H1 (cell line): ENCODE data around the gene HSF2. TPM values are rescaled to one million over a fixed set of nuclear protein-coding genes. Genes with fewer than 3 reads are reported as not detected.

Experiments used
- CTCF ChIA-PET: fragments of 300-600 bp; sonication (Branson Sonifier 250); formaldehyde crosslinking; loops from one replicate; lab custom pipeline; 2021; ENCODE audit not compliant: partially characterized antibody; lab: Charles Lee
- POLR2A ChIA-PET: fragments of 300-600 bp; sonication (Branson Sonifier 250); formaldehyde crosslinking; loops from one replicate; lab custom pipeline; 2021; ENCODE audit warnings: inconsistent platforms; ENCODE audit not compliant: partially characterized antibody; lab: Charles Lee
- DNase-seq, 2 experiments: peaks; one replicate each; pipeline versions ENCODE4 v3.0.0 to v3.0.0-alpha.2; 2010 to 2022; ENCODE audit warnings: low spot score in 2 of 2, low read depth in 1 of 2, mixed read lengths in 1 of 2
- FAIRE-seq: peaks from 2 replicates; lab custom pipeline; 2011; peaks lifted over from hg19 to GRCh38; lab: Jason Lieb, UNC
- H2AFZ ChIP-seq: 2 replicates; pipeline ENCODE4 v1.8.1; 2012; ENCODE audit warnings: low read length, inconsistent platforms
- H2AK5ac ChIP-seq: 2 replicates; pipeline ENCODE4 v1.6.1; 2013; ENCODE audit warnings: low read depth, low read length
- H2BK120ac ChIP-seq: replicated peaks from 2 replicates; pipeline ENCODE3; 2013; ENCODE audit warnings: low read depth, low read length, inconsistent platforms
- H2BK12ac ChIP-seq: 2 replicates; pipeline ENCODE4 v1.6.1; 2013; ENCODE audit warnings: low read depth, low read length
- H2BK15ac ChIP-seq: 2 replicates; pipeline ENCODE4 v1.6.1; 2013; ENCODE audit warnings: low read length
- H2BK20ac ChIP-seq: 2 replicates; pipeline ENCODE4 v1.6.1; 2013; ENCODE audit warnings: low read length
- H2BK5ac ChIP-seq: 2 replicates; pipeline ENCODE4 v1.6.1; 2013; ENCODE audit warnings: low read depth, low read length
- H3K14ac ChIP-seq: 2 replicates; pipeline ENCODE4 v1.6.1; 2013; ENCODE audit warnings: inconsistent platforms; ENCODE audit not compliant: insufficient read length
- H3K18ac ChIP-seq: 2 replicates; pipeline ENCODE4 v1.6.1; 2013; ENCODE audit warnings: low read length; ENCODE audit errors: extremely low read depth
- H3K23ac ChIP-seq: 2 replicates; pipeline ENCODE4 v1.6.1; 2013; ENCODE audit warnings: inconsistent platforms; ENCODE audit not compliant: insufficient read length
- H3K23me2 ChIP-seq: 2 replicates; pipeline ENCODE4 v1.6.1; 2013; ENCODE audit warnings: low read depth, low read length
- H3K27ac ChIP-seq: 2 replicates; pipeline ENCODE4 v1.6.1; 2011; ENCODE audit warnings: low read depth, low read length, inconsistent platforms
- H3K27me3 ChIP-seq, 4 experiments: replicated peaks in 1 of 4; 1 replicate in 1 of 4; 2 replicates in 3 of 4; pipeline versions ENCODE4 v1.6.1 to v1.8.1; 2011 to 2013; ENCODE audit warnings: low read length in 3 of 4, mild to moderate bottlenecking in 3 of 4, inconsistent platforms in 2 of 4, mixed read lengths in 2 of 4, moderate library complexity in 1 of 4; ENCODE audit not compliant: control insufficient read depth in 3 of 4, insufficient read depth in 3 of 4; ENCODE audit errors: extremely low read depth in 1 of 4
- H3K36me3 ChIP-seq, 4 experiments: 2 replicates each; pipeline versions ENCODE4 v1.6.1 to v1.8.1; 2011 to 2013; ENCODE audit warnings: mild to moderate bottlenecking in 4 of 4, low read length in 3 of 4, moderate library complexity in 2 of 4, control low read depth in 1 of 4, inconsistent platforms in 1 of 4; ENCODE audit not compliant: insufficient read depth in 4 of 4, control insufficient read depth in 2 of 4
- H3K4ac ChIP-seq: replicated peaks from 2 replicates; pipeline ENCODE3; 2013; ENCODE audit warnings: low read length, low read depth, mixed read lengths, inconsistent platforms; ENCODE audit not compliant: insufficient read length
- H3K4me1 ChIP-seq, 4 experiments: replicated peaks in 1 of 4; 1 replicate in 1 of 4; 2 replicates in 3 of 4; pipeline versions ENCODE4 v1.6.1 to v1.8.1; 2011 to 2013; ENCODE audit warnings: low read length in 3 of 4, inconsistent platforms in 2 of 4, mixed read lengths in 1 of 4; ENCODE audit not compliant: insufficient read depth in 4 of 4, control insufficient read depth in 3 of 4
- H3K4me2 ChIP-seq, 2 experiments: 2 replicates each; pipeline versions ENCODE4 v1.6.1 to v1.8.1; 2011 to 2013; ENCODE audit warnings: low read depth in 2 of 2, low read length in 2 of 2, control low read depth in 1 of 2, inconsistent platforms in 1 of 2, mild to moderate bottlenecking in 1 of 2; ENCODE audit not compliant: insufficient read depth in 1 of 2
- H3K4me3 ChIP-seq, 4 experiments: fragments of 200-600, 300-600 bp in 1 of 4; sonication (generic), shearing (Covaris generic), sonication (Bioruptor Twin) in 1 of 4; 2 replicates each; pipeline versions ENCODE4 v1.5.1 to v1.8.1; 2011 to 2016; ENCODE audit warnings: low read length in 4 of 4, low read depth in 3 of 4, control low read depth in 2 of 4, inconsistent platforms in 2 of 4, mild to moderate bottlenecking in 2 of 4, mixed read lengths in 1 of 4, moderate library complexity in 1 of 4; ENCODE audit not compliant: insufficient read depth in 2 of 4; ENCODE audit errors: extremely low read depth in 1 of 4
- H3K56ac ChIP-seq: replicated peaks from 2 replicates; pipeline ENCODE3; 2013; ENCODE audit warnings: low read depth, mild to moderate bottlenecking, mixed read lengths, low read length, inconsistent platforms; ENCODE audit not compliant: insufficient read length
- H3K79me1 ChIP-seq: 2 replicates; pipeline ENCODE4 v1.6.1; 2013; ENCODE audit warnings: low read depth, low read length, control low read depth
- H3K79me2 ChIP-seq, 2 experiments: 2 replicates each; pipeline versions ENCODE4 v1.6.1 to v1.8.1; 2012 to 2013; ENCODE audit warnings: low read length in 2 of 2, mild to moderate bottlenecking in 2 of 2, inconsistent platforms in 1 of 2; ENCODE audit not compliant: insufficient read depth in 2 of 2, control insufficient read depth in 1 of 2
- H3K9ac ChIP-seq, 4 experiments: replicated peaks in 1 of 4; 1 replicate in 1 of 4; 2 replicates in 3 of 4; pipeline versions ENCODE4 v1.6.1 to v1.8.1; 2011 to 2013; ENCODE audit warnings: low read depth in 3 of 4, low read length in 3 of 4, control low read depth in 2 of 4, mild to moderate bottlenecking in 2 of 4, moderate library complexity in 2 of 4, inconsistent platforms in 1 of 4; ENCODE audit errors: extremely low read depth in 1 of 4
- H3K9me3 ChIP-seq, 2 experiments: 2 replicates each; pipeline versions ENCODE4 v1.6.1 to v1.8.1; 2012 to 2013; ENCODE audit warnings: mild to moderate bottlenecking in 2 of 2, moderate library complexity in 2 of 2, control low read depth in 1 of 2, inconsistent platforms in 1 of 2, low read depth in 1 of 2, low read length in 1 of 2, mixed read lengths in 1 of 2; ENCODE audit not compliant: insufficient read depth in 2 of 2
- H4K20me1 ChIP-seq, 2 experiments: replicated peaks in 1 of 2; 2 replicates each; pipeline versions ENCODE3 to v1.8.1; 2011 to 2013; ENCODE audit warnings: inconsistent platforms in 2 of 2, low read length in 2 of 2, mild to moderate bottlenecking in 1 of 2; ENCODE audit not compliant: insufficient read depth in 2 of 2, control insufficient read depth in 1 of 2
- H4K5ac ChIP-seq: 2 replicates; pipeline ENCODE4 v1.6.1; 2013; ENCODE audit warnings: low read length, low read depth, mixed read lengths, inconsistent platforms; ENCODE audit not compliant: insufficient read length
- H4K8ac ChIP-seq: 2 replicates; pipeline ENCODE4 v1.8.0; 2013; ENCODE audit warnings: mild to moderate bottlenecking, moderate library complexity, low read length, inconsistent platforms; ENCODE audit not compliant: insufficient read depth; ENCODE audit errors: extremely low read depth
- H4K91ac ChIP-seq: replicated peaks from 2 replicates; pipeline ENCODE3; 2013; ENCODE audit warnings: low read length, mixed read lengths, inconsistent platforms; ENCODE audit not compliant: insufficient read length
- BCL11A ChIP-seq, 2 experiments: IDR thresholded peaks; one replicate each; pipeline ENCODE4 v1.6.1; 2011; ENCODE audit warnings: low read depth in 2 of 2, low read length in 2 of 2, mild to moderate bottlenecking in 2 of 2
- BRCA1 ChIP-seq: IDR thresholded peaks from 2 replicates; pipeline ENCODE4 v1.6.1; 2012; ENCODE audit warnings: low read depth, low read length, improper control_type of control experiment
- CBX5 ChIP-seq: fragments of 300-800, 300-1000 bp; sonication (generic); IDR thresholded peaks from 2 replicates; pipeline ENCODE4 v1.7.1; 2016; ENCODE audit warnings: antibody characterized with exemption, low read length, low read depth
- CREB1 ChIP-seq: IDR thresholded peaks from 2 replicates; pipeline ENCODE4 v1.6.1; 2012; ENCODE audit warnings: inconsistent platforms
- CTBP2 ChIP-seq: IDR thresholded peaks from 2 replicates; pipeline ENCODE4 v1.7.0; 2011; ENCODE audit warnings: borderline replicate concordance, mild to moderate bottlenecking, moderate library complexity, mixed read lengths, low read length; ENCODE audit not compliant: insufficient read depth, insufficient read length
- POU5F1 ChIP-seq: IDR thresholded peaks from 2 replicates; pipeline ENCODE4 v1.6.1; 2011; ENCODE audit warnings: low read depth, mild to moderate bottlenecking, low read length, moderate library complexity
- SIX5 ChIP-seq: IDR thresholded peaks from 2 replicates; pipeline ENCODE4 v1.6.1; 2011; ENCODE audit warnings: mild to moderate bottlenecking, low read depth, low read length
- SP1 ChIP-seq: IDR thresholded peaks from 2 replicates; pipeline ENCODE4 v1.6.1; 2011; ENCODE audit warnings: low read depth, low read length
- SUZ12 ChIP-seq: fragments of 200-600 bp; sonication (generic); IDR thresholded peaks from 2 replicates; pipeline ENCODE4 v1.6.1; 2012; ENCODE audit warnings: mild to moderate bottlenecking, inconsistent platforms, low read length, moderate library complexity, mixed read lengths
- TAF1 ChIP-seq: IDR thresholded peaks from 2 replicates; pipeline ENCODE4 v1.6.1; 2011; ENCODE audit warnings: mild to moderate bottlenecking, low read depth, low read length
- TAF7 ChIP-seq: optimal IDR thresholded peaks from 2 replicates; pipeline ENCODE3; 2011; ENCODE audit warnings: low read depth, mild to moderate bottlenecking, inconsistent platforms, low read length, moderate library complexity, borderline replicate concordance
- ZNF274 ChIP-seq: IDR thresholded peaks from 2 replicates; pipeline ENCODE4 v1.7.0; 2012; ENCODE audit warnings: low read length, borderline replicate concordance; ENCODE audit errors: extremely low read depth
- WGBS, 2 experiments: shearing (Covaris generic) in 1 of 2; methylation state at CpG; one replicate each; pipeline versions ENCODE4 v1.1.6 to v1.1.7; 2013 to 2015; ENCODE audit warnings: low lambda C conversion rate in 2 of 2, mixed read lengths in 2 of 2, inconsistent platforms in 1 of 2, low coverage in 1 of 2, missing lambda C conversion rate in 1 of 2; ENCODE audit not compliant: insufficient replicate concordance in 2 of 2, insufficient coverage in 1 of 2, insufficient read length in 1 of 2; ENCODE audit errors: extremely low coverage in 1 of 2, missing lambda C conversion rate in 1 of 2; 5-methylcytosine and 5-hydroxymethylcytosine counted together
- polyA plus RNA-seq, 7 experiments: library from polyadenylated mRNA; depleted of rRNA in 3 of 7; stranded (reverse) in 5 of 7; unstranded in 2 of 7; fragments of >200 nt in 5 of 7; fragments of 200-250 nt in 2 of 7; gene quantifications; 1 replicate in 5 of 7; 2 replicates in 1 of 7; 4 replicates in 1 of 7; pipeline versions ENCODE4 v1.2.1 to v1.2.3, GENCODE V29; 2011 to 2013; ENCODE audit warnings: missing spikeins in 2 of 7, mixed read lengths in 2 of 7
- total RNA-seq: library from RNA; stranded (reverse); fragmentation: NEBNext Ultra II Directional; extraction: Animal tissue kit (Norgen Biotek cat#: 25700); gene quantifications from 2 replicates; pipeline ENCODE4 v1.2.1, GENCODE V29; 2021
- TF ChIP-seq, protein P1 (sequence below), 3 experiments: IDR thresholded peaks; 1 replicate in 2 of 3; 2 replicates in 1 of 3; pipeline versions ENCODE4 v1.5.1 to v1.6.1; 2011; ENCODE audit warnings: low read length in 3 of 3, mild to moderate bottlenecking in 3 of 3, inconsistent platforms in 2 of 3, low read depth in 1 of 3, moderate library complexity in 1 of 3; ENCODE audit not compliant: insufficient read depth in 1 of 3; ENCODE audit errors: control extremely low read depth in 1 of 3

Gene HSF2
- total and polyA plus RNA-seq, 2 of the 8 experiments (the other 6 are each of a cell fraction or from before 2014, with no cell fraction given), result 16.3 to 18.3 TPM

DNA sequence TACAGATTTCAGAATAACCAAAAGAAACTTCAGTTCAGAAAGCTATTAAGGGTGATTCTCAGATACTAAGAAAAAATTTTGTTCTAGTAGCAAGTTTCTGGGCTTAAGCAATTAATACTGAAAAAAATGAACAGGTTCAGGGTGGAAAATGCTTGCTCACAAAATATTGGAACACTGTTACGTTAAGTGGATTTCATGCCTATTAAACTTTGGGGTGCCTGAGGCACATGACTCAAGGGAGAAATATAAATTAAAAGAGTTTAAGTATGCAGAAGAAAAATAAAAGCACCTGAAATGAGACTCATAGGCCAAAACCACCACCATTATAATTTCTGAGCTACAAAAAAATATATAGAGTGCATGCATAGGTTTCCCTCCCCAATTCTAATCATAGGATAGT lies 32.3 kb upstream of the HSF2 start:
- ChIA-PET POLR2A (no interaction called here), CTCF (no interaction called here)
- DNase-seq (no peak), FAIRE-seq (no peak)
- Histone ChIP-seq H2BK120ac (no peak overlapping the region), H3K27me3 (no peaks in the 10 kb centered on the region; a peak in 1 of 7 replicates), H3K9me3 (no peaks in the 10 kb centered on the region), H3K4ac (no peak overlapping the region), H2BK12ac (no peak overlapping the region), H3K23ac (no peak overlapping the region), H4K20me1 (no peaks in the 10 kb centered on the region), H2AK5ac (no peak overlapping the region), H3K4me1 (no peaks in the 10 kb centered on the region), H4K8ac (no peak overlapping the region), H4K5ac (no peak overlapping the region), H3K23me2 (no peaks in the 10 kb centered on the region), H4K91ac (no peak overlapping the region), H2BK5ac (no peak overlapping the region), H2BK15ac (no peak overlapping the region), H2BK20ac (no peak overlapping the region), H3K56ac (no peak overlapping the region), H3K4me2 (no peak overlapping the region), H3K9ac (no peak overlapping the region), H3K79me2 (no peaks in the 10 kb centered on the region), H3K27ac (no peak overlapping the region), H3K36me3 (no peaks in the 10 kb centered on the region), H3K18ac (no peak overlapping the region), H2AFZ (no peak overlapping the region), H3K4me3 (no peak overlapping the region), H3K14ac (no peak overlapping the region), H3K79me1 (no peaks in the 10 kb centered on the region)
- 85% methylated on average over 1 of the region's 1 CpG; no CpG with 5 or more reads in 1 of the 2 experiments for WGBS, 2 experiments
- TF ChIP-seq POU5F1 (no peak), TAF7 (no peak), CBX5 (no peak), CTBP2 (no peak), TAF1 (no peak), ZNF274 (no peak), BCL11A (IDR thresholded peaks at IDR 0.05; ENCODE audit: low read depth in 2 of 2, low read length in 2 of 2) (no peak), SIX5 (no peak), BRCA1 (no peak), SP1 (no peak), SUZ12 (no peak), CREB1 (no peak)
- TF ChIP-seq, protein P1, sequence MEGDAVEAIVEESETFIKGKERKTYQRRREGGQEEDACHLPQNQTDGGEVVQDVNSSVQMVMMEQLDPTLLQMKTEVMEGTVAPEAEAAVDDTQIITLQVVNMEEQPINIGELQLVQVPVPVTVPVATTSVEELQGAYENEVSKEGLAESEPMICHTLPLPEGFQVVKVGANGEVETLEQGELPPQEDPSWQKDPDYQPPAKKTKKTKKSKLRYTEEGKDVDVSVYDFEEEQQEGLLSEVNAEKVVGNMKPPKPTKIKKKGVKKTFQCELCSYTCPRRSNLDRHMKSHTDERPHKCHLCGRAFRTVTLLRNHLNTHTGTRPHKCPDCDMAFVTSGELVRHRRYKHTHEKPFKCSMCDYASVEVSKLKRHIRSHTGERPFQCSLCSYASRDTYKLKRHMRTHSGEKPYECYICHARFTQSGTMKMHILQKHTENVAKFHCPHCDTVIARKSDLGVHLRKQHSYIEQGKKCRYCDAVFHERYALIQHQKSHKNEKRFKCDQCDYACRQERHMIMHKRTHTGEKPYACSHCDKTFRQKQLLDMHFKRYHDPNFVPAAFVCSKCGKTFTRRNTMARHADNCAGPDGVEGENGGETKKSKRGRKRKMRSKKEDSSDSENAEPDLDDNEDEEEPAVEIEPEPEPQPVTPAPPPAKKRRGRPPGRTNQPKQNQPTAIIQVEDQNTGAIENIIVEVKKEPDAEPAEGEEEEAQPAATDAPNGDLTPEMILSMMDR (IDR thresholded peaks at IDR 0.05; ENCODE audit: control extremely low read depth in 1 of 3, insufficient read depth in 1 of 3, low read depth in 1 of 3, low read length in 3 of 3), result no peak
